GM21515 (cell line): ENCODE results near the gene RSRC2.

Experiments
- ATAC-seq: cut with Tn5 transposase; IDR thresholded peaks from one replicate; pipeline ENCODE4 v1.9.1; 2021; ENCODE audit not compliant: unreplicated experiment

Gene RSRC2

DNA sequence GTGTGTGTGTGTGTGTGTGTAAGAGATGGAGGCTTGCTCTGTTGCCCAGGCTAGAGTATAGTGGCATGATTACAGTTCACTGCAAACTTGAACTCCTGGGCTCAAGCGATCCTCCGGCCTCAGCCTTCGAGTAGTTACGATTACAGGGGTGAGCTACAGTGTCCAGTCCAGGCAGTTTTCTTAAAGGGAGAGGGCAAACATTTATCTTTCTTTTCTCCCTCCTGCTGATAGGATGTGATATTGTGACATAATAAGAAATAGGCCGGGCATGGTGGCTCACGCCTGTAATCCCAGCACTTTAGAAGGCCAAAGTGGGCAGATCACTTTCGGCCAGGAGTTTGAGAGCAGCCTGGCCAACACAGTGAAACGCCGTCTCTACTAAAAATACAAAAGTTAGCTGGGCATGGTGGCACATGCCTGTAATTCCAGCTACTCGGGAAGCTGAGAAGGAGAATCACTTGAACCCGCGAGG is 72.5 kb downstream of the RSRC2 start:
- ATAC-seq: no peak
